ENCODE data around the gene OXGR1.

OXGR1 gene

DNA sequence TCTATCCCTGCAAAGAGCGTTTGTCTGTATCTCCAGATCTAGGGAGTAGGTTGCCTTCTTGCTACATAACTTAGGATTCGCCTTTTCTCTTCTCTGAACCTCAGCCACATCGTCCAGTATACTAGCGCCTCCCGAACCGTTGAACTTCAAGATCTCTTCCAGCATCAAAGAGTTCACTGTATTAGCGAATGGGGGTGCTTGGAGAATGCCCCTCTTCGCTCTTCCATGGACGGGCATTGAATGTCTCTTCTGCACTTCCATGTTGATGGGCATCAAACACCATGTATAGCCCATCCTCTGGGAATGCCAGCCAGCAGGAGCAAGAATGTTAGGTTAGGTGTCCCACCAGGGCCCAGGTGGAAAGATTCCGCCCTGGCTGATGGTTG is 575 bp upstream of the OXGR1 start:
- ChIA-PET POLR2A (no interaction called here), CTCF (no interaction called here)

DNA sequence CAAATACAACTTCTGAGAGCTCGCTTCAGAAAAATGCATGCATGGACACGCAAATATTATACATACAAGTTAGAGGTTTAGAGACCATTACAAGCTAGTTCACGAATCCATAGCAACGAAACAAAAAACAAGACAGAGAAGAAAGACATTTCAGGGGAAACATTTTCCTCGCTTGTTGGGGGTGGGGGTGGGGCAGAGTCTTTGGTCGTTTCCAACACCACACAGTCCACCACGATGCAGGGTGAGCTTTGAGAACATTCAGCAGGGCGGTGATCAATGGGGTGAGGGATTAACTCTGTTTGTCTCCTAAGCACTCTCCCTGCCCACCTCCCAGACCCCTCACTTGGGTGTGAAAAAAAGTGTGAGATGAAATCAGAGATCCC is 651 bp downstream of the OXGR1 start:
- CTCF ChIA-PET: no interaction called here
- no peak for DNase-seq (ENCODE audit: extremely low spot score)
- TF ChIP-seq, protein P1, sequence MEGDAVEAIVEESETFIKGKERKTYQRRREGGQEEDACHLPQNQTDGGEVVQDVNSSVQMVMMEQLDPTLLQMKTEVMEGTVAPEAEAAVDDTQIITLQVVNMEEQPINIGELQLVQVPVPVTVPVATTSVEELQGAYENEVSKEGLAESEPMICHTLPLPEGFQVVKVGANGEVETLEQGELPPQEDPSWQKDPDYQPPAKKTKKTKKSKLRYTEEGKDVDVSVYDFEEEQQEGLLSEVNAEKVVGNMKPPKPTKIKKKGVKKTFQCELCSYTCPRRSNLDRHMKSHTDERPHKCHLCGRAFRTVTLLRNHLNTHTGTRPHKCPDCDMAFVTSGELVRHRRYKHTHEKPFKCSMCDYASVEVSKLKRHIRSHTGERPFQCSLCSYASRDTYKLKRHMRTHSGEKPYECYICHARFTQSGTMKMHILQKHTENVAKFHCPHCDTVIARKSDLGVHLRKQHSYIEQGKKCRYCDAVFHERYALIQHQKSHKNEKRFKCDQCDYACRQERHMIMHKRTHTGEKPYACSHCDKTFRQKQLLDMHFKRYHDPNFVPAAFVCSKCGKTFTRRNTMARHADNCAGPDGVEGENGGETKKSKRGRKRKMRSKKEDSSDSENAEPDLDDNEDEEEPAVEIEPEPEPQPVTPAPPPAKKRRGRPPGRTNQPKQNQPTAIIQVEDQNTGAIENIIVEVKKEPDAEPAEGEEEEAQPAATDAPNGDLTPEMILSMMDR (IDR thresholded peaks at IDR 0.05; ENCODE audit: control extremely low read depth, extremely low read depth, low read depth, missing control alignments): no peak
- POLR2A ChIA-PET: no interaction called here

More for the DNA sequence above, 575 bp upstream of the OXGR1 start:
- DNase-seq (ENCODE audit: extremely low spot score): no peak
- TF ChIP-seq, protein P1 (IDR thresholded peaks at IDR 0.05; ENCODE audit: control extremely low read depth, extremely low read depth, low read depth, missing control alignments): no peak

DNA sequence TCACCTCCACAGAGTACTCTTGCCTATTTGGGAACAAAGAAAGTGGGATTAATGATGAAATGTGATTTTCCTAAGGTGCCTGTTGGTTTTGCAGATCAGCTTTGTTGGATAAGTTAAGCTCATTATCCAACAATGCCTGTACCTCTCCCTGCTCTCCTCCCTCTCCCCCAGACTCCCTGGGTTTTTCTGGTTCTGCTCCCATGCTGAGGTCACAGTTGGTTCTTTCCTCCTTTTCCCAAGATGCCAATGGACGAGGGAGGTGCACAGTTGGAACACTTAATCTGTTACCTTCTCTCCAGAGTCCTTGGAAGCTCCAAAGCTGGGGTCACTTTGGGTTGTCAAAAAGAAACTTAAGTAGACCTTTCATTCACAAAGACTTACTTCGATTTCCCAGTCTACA is 1.6 kb downstream of the OXGR1 start:
- ChIA-PET POLR2A (no interaction called here), CTCF (interaction anchor here (1.3 to 1.6 kb wide), 2 partner anchors 10 to 35 kb away, joined by 3 read pairs; no protein-coding TSS in a partner anchor)
- DNase-seq (ENCODE audit: extremely low spot score): no peak
- TF ChIP-seq, protein P1 (IDR thresholded peaks at IDR 0.05; ENCODE audit: control extremely low read depth, extremely low read depth, low read depth, missing control alignments): no peak

DNA sequence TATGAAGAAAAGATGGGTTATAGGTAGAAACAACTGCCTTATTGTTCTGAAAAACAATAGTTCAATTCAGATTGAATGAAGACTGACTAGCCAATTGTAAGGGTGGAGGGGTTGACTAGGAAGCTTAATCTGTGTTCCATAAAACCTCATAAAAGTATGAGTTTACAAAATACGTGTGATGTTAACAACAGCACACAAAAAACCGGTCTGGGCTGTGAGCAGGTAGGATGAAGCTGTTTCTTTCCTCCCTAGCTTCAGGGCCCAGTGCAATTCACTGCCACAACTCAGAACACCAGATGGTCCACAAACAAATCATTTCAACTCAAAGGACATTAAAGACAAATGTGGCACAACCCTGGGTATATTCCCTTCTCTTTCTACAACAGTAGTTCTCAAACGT is 3.2 kb downstream of the OXGR1 start:
- no peak for DNase-seq (ENCODE audit: extremely low spot score)
- CTCF ChIA-PET: interaction anchor here (1.9 kb wide), 1 partner anchor 27 kb away, joined by 6 read pairs; no protein-coding TSS in a partner anchor
- TF ChIP-seq, protein P1 (IDR thresholded peaks at IDR 0.05; ENCODE audit: control extremely low read depth, extremely low read depth, low read depth, missing control alignments): no peak
- POLR2A ChIA-PET: no interaction called here

DNA sequence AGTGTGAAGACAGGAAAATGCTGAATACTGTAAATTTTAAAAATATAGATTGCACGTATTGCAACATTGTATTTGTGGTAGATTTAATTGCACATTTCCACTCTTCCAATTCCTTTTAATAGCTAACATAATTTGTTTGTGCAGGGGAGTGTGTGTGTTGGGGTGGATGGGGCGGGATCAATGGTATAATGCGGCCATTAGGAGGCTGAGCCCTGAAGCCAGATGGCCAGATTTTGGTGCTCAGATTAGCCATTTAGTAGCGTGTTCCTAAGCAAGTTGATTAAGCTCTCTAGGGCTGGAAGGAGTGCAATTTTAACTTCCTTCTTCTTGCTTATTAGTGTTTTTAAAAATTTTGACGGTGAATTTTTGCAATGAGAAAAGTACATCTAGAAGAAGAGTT is 5.8 kb downstream of the OXGR1 start:
- TF ChIP-seq, protein P1 (IDR thresholded peaks at IDR 0.05; ENCODE audit: control extremely low read depth, extremely low read depth, low read depth, missing control alignments): no peak
- ChIA-PET CTCF (interaction anchor here (0.9 to 2.1 kb wide), 3 partner anchors 9 to 29 kb away, joined by 3 to 6 read pairs (median 4); no protein-coding TSS in a partner anchor), POLR2A (no interaction called here)
- no peak for DNase-seq (ENCODE audit: extremely low spot score)

DNA sequence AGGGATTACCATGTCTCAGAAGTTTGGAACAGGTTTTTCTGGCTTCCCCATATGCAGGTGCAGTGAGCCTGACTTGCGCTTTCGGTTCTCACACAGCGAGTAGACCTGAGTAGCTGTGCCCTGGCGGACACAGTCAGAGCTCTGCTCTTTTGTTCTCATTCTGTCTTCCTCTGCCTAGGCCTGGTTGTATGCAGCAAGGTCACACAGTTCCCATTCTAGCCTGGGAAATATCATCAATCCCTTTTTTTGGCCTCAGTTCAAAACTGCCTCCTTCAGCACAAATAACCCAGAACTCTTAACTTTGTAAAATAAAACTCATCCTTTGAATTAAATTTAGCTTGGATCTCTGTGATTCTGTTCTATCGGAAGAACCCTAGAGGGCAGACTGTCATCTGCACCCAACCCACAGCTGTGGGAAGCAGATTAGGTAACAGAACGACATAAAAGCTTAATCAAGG is 10.2 kb downstream of the OXGR1 start:
- DNase-seq (ENCODE audit: extremely low spot score): no peak
- ChIA-PET CTCF (interaction anchor here (1.0 to 1.4 kb wide), 4 partner anchors 20 to 50 kb away, joined by 3 to 5 read pairs (median 3); no protein-coding TSS in a partner anchor), POLR2A (no interaction called here)
- TF ChIP-seq, protein P1 (IDR thresholded peaks at IDR 0.05; ENCODE audit: control extremely low read depth, extremely low read depth, low read depth, missing control alignments): peak; percentile 15

Measured in GM10248 (cell line).